Measurements from ENCODE around the gene CAST. TPM values are rescaled to one million over a fixed set of nuclear protein-coding genes. Genes with fewer than 3 reads are reported as not detected.

The CAST gene
- total RNA-seq, 4 donors from 2014 or later: 247 to 316 (median 259) TPM

GRCh38 chr5:96733771-96734500 is 71.8 kb downstream of the CAST start:
- Histone ChIP-seq H3K4me3 (no peak overlapping the region), H3K4me1 (peaks cover 0 to 14% (median 0%) of the 10 kb centered on the region in 4 donors), H3K27me3 (no peaks in the 10 kb centered on the region), H3K27ac (no peak overlapping the region), H3K9me3 (no peaks in the 10 kb centered on the region), H3K36me3 (peaks cover 6 to 53% (median 10%) of the 10 kb centered on the region in 3 donors)
- WGBS, 2 donors: 80 to 86% methylated on average over 7 of the region's 7 CpGs
- TF ChIP-seq POLR2A (IDR thresholded peaks at IDR 0.05): no peak
- TF ChIP-seq CTCF (IDR thresholded peaks at IDR 0.05): no peak
- no peak for TF ChIP-seq EP300 (IDR thresholded peaks at IDR 0.05)
- no peak for DNase-seq (ENCODE audit: low spot score in 2 of 2)

- no peak for TF ChIP-seq POLR2A (IDR thresholded peaks at IDR 0.05)
- TF ChIP-seq CTCF (IDR thresholded peaks at IDR 0.05): no peak
- TF ChIP-seq EP300 (IDR thresholded peaks at IDR 0.05): no peak
- 50 to 68% methylated on average over 1 of the region's 1 CpG for WGBS, 2 donors
Observed at GRCh38 chr5:96734871-96735325, 72.7 kb downstream of the CAST start.

GRCh38 chr5:96736937-96737336 is 74.8 kb downstream of the CAST start:
- no peak overlapping the region for H3K27ac ChIP-seq
- H3K9me3 ChIP-seq: no peaks in the 10 kb centered on the region
- DNase-seq (ENCODE audit: low spot score in 2 of 2): no peak
- no peak for TF ChIP-seq CTCF (IDR thresholded peaks at IDR 0.05)
- H3K4me1 ChIP-seq: peaks cover 0 to 19% (median 0%) of the 10 kb centered on the region in 4 donors
- 75 to 77% methylated on average over 3 of the region's 3 CpGs for WGBS, 2 donors
- no peak overlapping the region for H3K4me3 ChIP-seq
- peaks cover 6 to 62% (median 13%) of the 10 kb centered on the region in 3 donors for H3K36me3 ChIP-seq
- H3K27me3 ChIP-seq: no peaks in the 10 kb centered on the region

More at GRCh38 chr5:96734871-96735325, 72.7 kb downstream of the CAST start:
- Histone ChIP-seq H3K4me3 (no peak overlapping the region), H3K27ac (no peak overlapping the region), H3K9me3 (no peaks in the 10 kb centered on the region), H3K27me3 (no peaks in the 10 kb centered on the region), H3K4me1 (peaks cover 0 to 14% (median 0%) of the 10 kb centered on the region in 4 donors), H3K36me3 (peaks cover 6 to 56% (median 13%) of the 10 kb centered on the region in 3 donors)
- DNase-seq (ENCODE audit: low spot score in 2 of 2): no peak

- Histone ChIP-seq H3K9me3 (no peaks in the 10 kb centered on the region), H3K27ac (no peak overlapping the region), H3K36me3 (peaks cover 9 to 97% (median 38%) of the 10 kb centered on the region in 3 donors), H3K27me3 (no peaks in the 10 kb centered on the region), H3K4me1 (peaks cover 0 to 7% (median 0%) of the 10 kb centered on the region in 4 donors), H3K4me3 (no peak overlapping the region)
- TF ChIP-seq EP300 (IDR thresholded peaks at IDR 0.05): no peak
- no peak for TF ChIP-seq POLR2A (IDR thresholded peaks at IDR 0.05)
- TF ChIP-seq CTCF (IDR thresholded peaks at IDR 0.05): no peak
- 91 to 96% methylated on average over 3 of the region's 3 CpGs for WGBS, 2 donors
- no peak for DNase-seq (ENCODE audit: low spot score in 2 of 2)
Observed at GRCh38 chr5:96741106-96741505, 78.9 kb downstream of the CAST start.

- Histone ChIP-seq H3K36me3 (peaks cover 9 to 97% (median 38%) of the 10 kb centered on the region in 3 donors), H3K27ac (no peak overlapping the region), H3K27me3 (no peaks in the 10 kb centered on the region), H3K9me3 (no peaks in the 10 kb centered on the region), H3K4me3 (no peak overlapping the region), H3K4me1 (peaks cover 0 to 7% (median 0%) of the 10 kb centered on the region in 4 donors)
- TF ChIP-seq EP300 (IDR thresholded peaks at IDR 0.05) (no peak), POLR2A (IDR thresholded peaks at IDR 0.05) (no peak), CTCF (IDR thresholded peaks at IDR 0.05) (no peak)
- 42 to 53% methylated on average over 3 of the region's 3 CpGs for WGBS, 2 donors
- no peak for DNase-seq (ENCODE audit: low spot score in 2 of 2)
Observed at GRCh38 chr5:96741891-96742309, 79.7 kb downstream of the CAST start.

Measured in tibial nerve (tissue), 4 donors.